Stomach (tissue), 9 donors: ENCODE measurements around the gene PDIK1L. TPM values are rescaled to one million over a fixed set of nuclear protein-coding genes. Genes with fewer than 3 reads are reported as not detected.

Experiments
- DNase-seq, 2 donors: peaks; one replicate each; pipeline versions ENCODE4 v3.0.0 to v3.0.0-alpha.2; 2013 to 2019
- H3K27ac ChIP-seq, 5 donors: fragments of 200-600 bp in 4 of 5; sonication (generic) in 4 of 5; one replicate each; pipeline ENCODE4 v1.5.1; 2013 to 2019; ENCODE audit warnings: mild to moderate bottlenecking in 1 of 5, moderate library complexity in 1 of 5
- H3K27me3 ChIP-seq, 3 donors: fragments of 200-600 bp; sonication (generic); one replicate each; pipeline ENCODE4 v1.5.1; 2017 to 2019; ENCODE audit warnings: mixed run types in 1 of 3
- H3K36me3 ChIP-seq, 4 donors: fragments of 200-600 bp; sonication (generic); 1 replicate in 3 of 4; 2 replicates in 1 of 4; pipeline ENCODE4 v1.5.1; 2016 to 2019
- H3K4me1 ChIP-seq, 4 donors: fragments of 200-600 bp; sonication (generic); one replicate each; pipeline ENCODE4 v1.5.1; 2016 to 2019
- H3K4me3 ChIP-seq, 4 donors: fragments of 200-600 bp; sonication (generic) in 3 of 4; one replicate each; pipeline ENCODE4 v1.5.1; 2016 to 2019; ENCODE audit warnings: mild to moderate bottlenecking in 1 of 4
- H3K9me3 ChIP-seq, 4 donors: fragments of 200-600 bp; sonication (generic); one replicate each; pipeline ENCODE4 v1.5.1; 2016 to 2019
- EP300 ChIP-seq: sonication (generic); formaldehyde crosslinking; IDR thresholded peaks from one replicate; pipeline ENCODE4 v1.6.1; 2017; ENCODE audit warnings: antibody characterized with exemption
- POLR2A ChIP-seq, 4 donors: fragments of 450-650 bp; IDR thresholded peaks; one replicate each; pipeline ENCODE4 v1.6.1; 2016; ENCODE audit warnings: antibody characterized with exemption in 4 of 4, control low read depth in 2 of 4, mild to moderate bottlenecking in 1 of 4, moderate library complexity in 1 of 4
- POLR2AphosphoS5 ChIP-seq, 3 donors: sonication (generic); formaldehyde crosslinking; IDR thresholded peaks; one replicate each; pipeline ENCODE4 v1.6.1; 2016; ENCODE audit warnings: antibody characterized with exemption in 3 of 3
- WGBS, 5 donors: extraction: QIAGEN DNeasy Blood & Tissue Kit in 3 of 5; methylation state at CpG; one replicate each; pipeline versions ENCODE4 v1.1.5 to v1.1.7; 2013 to 2018; 5-methylcytosine and 5-hydroxymethylcytosine counted together
- intact Hi-C: fragments of 100-400 bp; cut with DNase I; formaldehyde crosslinking; loops from one replicate; pipeline ENCODE4 v1.15.1; 2023; ENCODE audit warnings: low total_unique reads
- polyA plus RNA-seq, 3 donors: library from polyadenylated mRNA; stranded (reverse); fragments of 200-250 nt; gene quantifications; one replicate each; pipeline ENCODE4 v1.2.3, GENCODE V29; 2013
- total RNA-seq, 5 donors: library from RNA; depleted of rRNA; stranded (reverse); fragments of >200 nt; gene quantifications; one replicate each; pipeline versions ENCODE4 v1.1.0 to v1.2.3, GENCODE V29; 2014 to 2016
- TF ChIP-seq, protein P1 (sequence below), 7 experiments: fragments of 450-650 bp in 4 of 7; fragments of 200-600 bp in 3 of 7; sonication (generic) in 3 of 7; IDR thresholded peaks; one replicate each; pipeline ENCODE4 v1.5.1; 2016 to 2019; ENCODE audit warnings: antibody characterized with exemption in 7 of 7, control low read depth in 2 of 7, mild to moderate bottlenecking in 1 of 7
- donor health status: healthy with polysubstance abuse.
- donor health status: Bipolar disorder and iron deficiency.
- donor health status: healthy.

Gene PDIK1L
- total and polyA plus RNA-seq, 8 donors: 1.8 to 33.8 (median 3.7) TPM

DNA sequence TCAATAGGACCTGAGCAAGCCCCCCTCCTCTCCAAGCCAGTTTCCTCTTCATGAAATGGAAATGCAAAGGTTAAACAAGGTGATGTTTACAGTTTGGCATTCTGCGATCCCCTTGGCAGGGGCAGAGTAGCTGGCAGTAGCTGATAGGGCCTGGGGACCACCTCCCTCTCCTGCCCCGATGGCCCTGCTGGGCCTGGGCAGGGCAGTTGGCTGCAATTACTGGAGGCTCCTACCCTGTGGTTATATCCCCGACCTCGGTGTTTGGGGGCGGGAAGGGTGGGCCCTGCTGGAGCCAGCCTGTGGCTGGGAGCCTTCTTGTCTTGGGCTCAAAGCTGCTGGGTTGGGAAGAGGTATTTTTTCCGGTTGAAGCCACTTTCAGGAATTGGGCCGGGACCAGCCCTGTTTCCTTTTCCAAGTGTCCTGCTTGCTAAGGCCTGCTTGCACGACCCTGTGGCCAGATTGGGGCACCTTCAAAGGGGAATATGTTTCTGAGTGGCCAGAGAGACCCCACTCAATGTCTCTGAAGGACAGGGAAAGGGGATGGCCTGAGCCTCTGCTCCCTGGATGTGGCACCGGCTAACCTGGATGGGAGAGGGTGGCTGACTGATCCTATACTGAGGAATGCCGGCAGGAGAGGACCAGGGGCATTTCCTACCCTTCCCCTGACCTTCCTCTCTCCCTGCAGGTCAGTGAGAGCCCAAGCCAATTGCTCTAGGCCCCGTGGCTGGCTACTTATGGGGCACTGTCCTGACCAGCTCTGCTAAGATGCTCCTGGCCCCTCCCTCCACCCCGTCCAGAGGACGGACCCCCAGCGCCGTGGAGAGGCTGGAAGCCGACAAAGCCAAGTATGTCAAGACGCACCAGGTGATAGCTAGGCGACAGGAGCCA, 49.1 kb downstream of the PDIK1L start:
- H3K27ac ChIP-seq: peak overlapping the region in 4 of 5 donors; percentile 17 to 70 (median 36)
- peaks cover 15 to 47% (median 38%) of the 10 kb centered on the region in 4 donors for H3K4me1 ChIP-seq
- no peaks in the 10 kb centered on the region for H3K9me3 ChIP-seq
- H3K27me3 ChIP-seq: peaks cover 0 to 71% (median 34%) of the 10 kb centered on the region in 3 donors
- intact Hi-C loops: loop anchor here (5.0 kb wide), 1 partner anchor 123 kb away; no protein-coding TSS in a partner anchor
- peak overlapping the region; percentile 53 to 66 (median 55) for H3K4me3 ChIP-seq
- no peaks in the 10 kb centered on the region for H3K36me3 ChIP-seq
- TF ChIP-seq, protein P1, sequence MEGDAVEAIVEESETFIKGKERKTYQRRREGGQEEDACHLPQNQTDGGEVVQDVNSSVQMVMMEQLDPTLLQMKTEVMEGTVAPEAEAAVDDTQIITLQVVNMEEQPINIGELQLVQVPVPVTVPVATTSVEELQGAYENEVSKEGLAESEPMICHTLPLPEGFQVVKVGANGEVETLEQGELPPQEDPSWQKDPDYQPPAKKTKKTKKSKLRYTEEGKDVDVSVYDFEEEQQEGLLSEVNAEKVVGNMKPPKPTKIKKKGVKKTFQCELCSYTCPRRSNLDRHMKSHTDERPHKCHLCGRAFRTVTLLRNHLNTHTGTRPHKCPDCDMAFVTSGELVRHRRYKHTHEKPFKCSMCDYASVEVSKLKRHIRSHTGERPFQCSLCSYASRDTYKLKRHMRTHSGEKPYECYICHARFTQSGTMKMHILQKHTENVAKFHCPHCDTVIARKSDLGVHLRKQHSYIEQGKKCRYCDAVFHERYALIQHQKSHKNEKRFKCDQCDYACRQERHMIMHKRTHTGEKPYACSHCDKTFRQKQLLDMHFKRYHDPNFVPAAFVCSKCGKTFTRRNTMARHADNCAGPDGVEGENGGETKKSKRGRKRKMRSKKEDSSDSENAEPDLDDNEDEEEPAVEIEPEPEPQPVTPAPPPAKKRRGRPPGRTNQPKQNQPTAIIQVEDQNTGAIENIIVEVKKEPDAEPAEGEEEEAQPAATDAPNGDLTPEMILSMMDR (IDR thresholded peaks at IDR 0.05): no peak
- no peak for TF ChIP-seq EP300
- TF ChIP-seq POLR2A (IDR thresholded peaks at IDR 0.05): no peak
- no peak for TF ChIP-seq POLR2AphosphoS5 (IDR thresholded peaks at IDR 0.05)
- no peak for DNase-seq
- WGBS, 5 donors: 32 to 42% (median 35%) methylated on average over 6 to 18 of the region's 18 CpGs

DNA sequence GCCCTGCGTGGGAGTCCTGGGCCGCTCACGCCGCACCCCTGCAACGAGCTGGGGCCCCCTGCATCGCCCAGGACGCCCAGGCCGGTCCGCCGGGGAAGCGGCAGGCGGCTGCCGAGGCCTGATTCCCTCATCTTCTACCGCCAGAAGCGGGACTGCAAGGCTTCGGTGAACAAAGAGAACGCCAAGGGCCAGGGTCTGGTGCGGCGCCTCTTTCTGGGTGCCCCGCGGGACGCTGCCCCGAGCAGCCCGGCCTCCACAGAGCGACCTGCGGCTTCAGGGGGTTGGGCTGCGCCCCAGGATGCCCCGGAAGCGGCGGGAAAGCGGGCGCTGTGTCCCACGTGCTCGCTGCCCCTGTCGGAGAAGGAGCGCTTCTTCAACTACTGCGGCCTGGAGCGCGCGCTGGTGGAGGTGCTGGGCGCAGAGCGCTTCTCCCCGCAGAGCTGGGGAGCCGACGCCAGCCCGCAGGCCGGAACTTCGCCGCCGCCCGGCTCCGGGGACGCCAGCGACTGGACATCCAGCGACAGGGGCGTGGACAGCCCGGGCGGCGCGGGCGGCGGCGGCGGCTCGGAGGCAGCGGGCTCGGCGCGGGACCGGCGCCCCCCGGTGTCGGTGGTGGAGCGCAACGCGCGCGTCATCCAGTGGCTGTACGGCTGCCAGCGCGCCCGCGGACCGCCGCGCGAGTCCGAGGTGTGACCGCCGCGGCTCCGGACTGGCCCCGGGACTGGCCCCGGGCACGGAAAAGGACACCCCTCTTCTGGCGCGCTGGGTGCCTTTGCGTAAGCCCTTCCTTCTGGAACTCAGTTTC, 50.0 kb downstream of the PDIK1L start:
- Histone ChIP-seq H3K9me3 (no peaks in the 10 kb centered on the region), H3K4me3 (peak overlapping the region; percentile 53 to 66 (median 55)), H3K4me1 (peaks cover 15 to 48% (median 38%) of the 10 kb centered on the region in 4 donors), H3K27ac (peak overlapping the region in 4 of 5 donors; percentile 23 to 70 (median 41)), H3K36me3 (no peaks in the 10 kb centered on the region), H3K27me3 (peaks cover 0 to 62% (median 26%) of the 10 kb centered on the region in 3 donors)
- TF ChIP-seq POLR2A (IDR thresholded peaks at IDR 0.05): no peak
- TF ChIP-seq, protein P1 (IDR thresholded peaks at IDR 0.05): peak in 1 of 7 experiments; percentile 20
- WGBS, 5 donors: 1 to 3% (median 1%) methylated on average over 16 to 98 of the region's 98 CpGs
- intact Hi-C loops: loop anchor here (5.0 kb wide), 1 partner anchor 124 kb away; no protein-coding TSS in a partner anchor
- DNase-seq: peak; percentile 55 to 84

DNA sequence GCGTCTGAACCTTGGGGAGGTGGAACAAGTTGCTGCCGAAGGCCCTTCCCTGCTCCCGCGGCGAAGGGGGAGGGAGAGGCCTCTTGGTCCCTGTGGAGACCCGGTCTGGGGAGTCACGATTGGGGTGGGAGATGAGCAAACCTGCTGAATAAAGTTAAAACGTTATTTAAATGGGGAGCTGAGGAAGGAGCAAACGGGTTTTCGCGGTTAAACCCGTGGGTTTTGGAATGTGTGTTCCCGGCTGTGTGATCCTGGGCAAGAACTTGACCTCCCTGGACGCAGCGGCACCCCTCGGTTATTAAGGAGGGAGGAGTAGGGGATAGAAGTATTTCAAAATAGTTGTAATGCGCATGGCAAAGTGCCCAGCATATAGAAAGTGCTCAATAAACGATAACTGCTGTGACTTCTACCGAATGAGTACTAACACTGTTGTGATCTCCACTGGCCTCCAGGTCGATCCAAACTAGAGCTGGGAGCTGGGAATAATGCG, 50.6 kb downstream of the PDIK1L start:
- DNase-seq: peak in 1 of 2 donors; percentile 14
- TF ChIP-seq POLR2AphosphoS5 (IDR thresholded peaks at IDR 0.05) (no peak), EP300 (no peak), POLR2A (IDR thresholded peaks at IDR 0.05) (no peak)
- TF ChIP-seq, protein P1 (IDR thresholded peaks at IDR 0.05): no peak
- peak overlapping the region in 3 of 5 donors; percentile 33 to 70 (median 49) for H3K27ac ChIP-seq
- H3K4me1 ChIP-seq: peaks cover 15 to 48% (median 38%) of the 10 kb centered on the region in 4 donors
- H3K27me3 ChIP-seq: peaks cover 0 to 56% (median 21%) of the 10 kb centered on the region in 3 donors
- 22 to 34% (median 26%) methylated on average over 21 of the region's 21 CpGs for WGBS, 5 donors
- no peaks in the 10 kb centered on the region for H3K9me3 ChIP-seq
- no peaks in the 10 kb centered on the region for H3K36me3 ChIP-seq
- intact Hi-C loops: loop anchor here (5.0 kb wide), 1 partner anchor 125 kb away; no protein-coding TSS in a partner anchor
- peak overlapping the region; percentile 53 to 66 (median 55) for H3K4me3 ChIP-seq

DNA sequence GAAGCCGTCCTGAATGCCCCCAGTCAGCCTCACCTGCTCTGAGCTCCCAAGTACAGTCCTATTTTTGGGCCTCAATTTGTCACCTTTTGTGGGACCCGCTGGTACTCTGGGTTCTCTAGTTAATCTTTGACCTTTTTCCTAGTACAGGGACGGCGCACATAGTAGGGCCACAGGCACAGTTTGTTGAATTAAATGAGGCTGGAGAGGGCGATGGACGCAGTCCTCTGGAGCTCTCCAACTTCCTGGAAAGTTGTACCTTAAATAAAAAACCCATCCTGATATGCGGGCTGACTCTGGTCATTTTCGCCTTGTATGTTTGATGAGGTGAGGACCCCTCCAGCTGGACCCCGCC, 52.0 kb downstream of the PDIK1L start:
- Histone ChIP-seq H3K4me3 (peak overlapping the region; percentile 45 to 51 (median 49)), H3K4me1 (peaks cover 15 to 48% (median 38%) of the 10 kb centered on the region in 4 donors), H3K36me3 (no peaks in the 10 kb centered on the region), H3K27me3 (peaks cover 0 to 42% (median 15%) of the 10 kb centered on the region in 3 donors), H3K27ac (peak overlapping the region in 2 of 5 donors; percentile 56 to 68), H3K9me3 (no peaks in the 10 kb centered on the region)
- TF ChIP-seq EP300 (no peak), POLR2AphosphoS5 (IDR thresholded peaks at IDR 0.05) (no peak), POLR2A (IDR thresholded peaks at IDR 0.05) (no peak)
- TF ChIP-seq, protein P1 (IDR thresholded peaks at IDR 0.05): no peak
- no peak for DNase-seq
- intact Hi-C loops: loop anchor here (5.0 kb wide), 1 partner anchor 126 kb away; no protein-coding TSS in a partner anchor
- 41 to 56% (median 46%) methylated on average over 7 to 9 of the region's 9 CpGs for WGBS, 5 donors
